H1 (cell line): ENCODE data around the gene CHD1L. TPM values are rescaled to one million over a fixed set of nuclear protein-coding genes. Genes with fewer than 3 reads are reported as not detected.

Experiments used
- CTCF ChIA-PET: fragments of 300-600 bp; sonication (Branson Sonifier 250); formaldehyde crosslinking; loops from one replicate; lab custom pipeline; 2021; ENCODE audit not compliant: partially characterized antibody; lab: Charles Lee
- POLR2A ChIA-PET: fragments of 300-600 bp; sonication (Branson Sonifier 250); formaldehyde crosslinking; loops from one replicate; lab custom pipeline; 2021; ENCODE audit warnings: inconsistent platforms; ENCODE audit not compliant: partially characterized antibody; lab: Charles Lee
- DNase-seq, 2 experiments: peaks; one replicate each; pipeline versions ENCODE4 v3.0.0 to v3.0.0-alpha.2; 2010 to 2022; ENCODE audit warnings: low spot score in 2 of 2, low read depth in 1 of 2, mixed read lengths in 1 of 2
- FAIRE-seq: peaks from 2 replicates; lab custom pipeline; 2011; peaks lifted over from hg19 to GRCh38; lab: Jason Lieb, UNC
- H2AFZ ChIP-seq: 2 replicates; pipeline ENCODE4 v1.8.1; 2012; ENCODE audit warnings: low read length, inconsistent platforms
- H2AK5ac ChIP-seq: 2 replicates; pipeline ENCODE4 v1.6.1; 2013; ENCODE audit warnings: low read depth, low read length
- H2BK120ac ChIP-seq: replicated peaks from 2 replicates; pipeline ENCODE3; 2013; ENCODE audit warnings: low read depth, low read length, inconsistent platforms
- H2BK12ac ChIP-seq: 2 replicates; pipeline ENCODE4 v1.6.1; 2013; ENCODE audit warnings: low read depth, low read length
- H2BK15ac ChIP-seq: 2 replicates; pipeline ENCODE4 v1.6.1; 2013; ENCODE audit warnings: low read length
- H2BK20ac ChIP-seq: 2 replicates; pipeline ENCODE4 v1.6.1; 2013; ENCODE audit warnings: low read length
- H2BK5ac ChIP-seq: 2 replicates; pipeline ENCODE4 v1.6.1; 2013; ENCODE audit warnings: low read depth, low read length
- H3K14ac ChIP-seq: 2 replicates; pipeline ENCODE4 v1.6.1; 2013; ENCODE audit warnings: inconsistent platforms; ENCODE audit not compliant: insufficient read length
- H3K18ac ChIP-seq: 2 replicates; pipeline ENCODE4 v1.6.1; 2013; ENCODE audit warnings: low read length; ENCODE audit errors: extremely low read depth
- H3K23ac ChIP-seq: 2 replicates; pipeline ENCODE4 v1.6.1; 2013; ENCODE audit warnings: inconsistent platforms; ENCODE audit not compliant: insufficient read length
- H3K23me2 ChIP-seq: 2 replicates; pipeline ENCODE4 v1.6.1; 2013; ENCODE audit warnings: low read depth, low read length
- H3K27ac ChIP-seq: 2 replicates; pipeline ENCODE4 v1.6.1; 2011; ENCODE audit warnings: low read depth, low read length, inconsistent platforms
- H3K27me3 ChIP-seq, 4 experiments: replicated peaks in 1 of 4; 1 replicate in 1 of 4; 2 replicates in 3 of 4; pipeline versions ENCODE4 v1.6.1 to v1.8.1; 2011 to 2013; ENCODE audit warnings: low read length in 3 of 4, mild to moderate bottlenecking in 3 of 4, inconsistent platforms in 2 of 4, mixed read lengths in 2 of 4, moderate library complexity in 1 of 4; ENCODE audit not compliant: control insufficient read depth in 3 of 4, insufficient read depth in 3 of 4; ENCODE audit errors: extremely low read depth in 1 of 4
- H3K36me3 ChIP-seq, 4 experiments: 2 replicates each; pipeline versions ENCODE4 v1.6.1 to v1.8.1; 2011 to 2013; ENCODE audit warnings: mild to moderate bottlenecking in 4 of 4, low read length in 3 of 4, moderate library complexity in 2 of 4, control low read depth in 1 of 4, inconsistent platforms in 1 of 4; ENCODE audit not compliant: insufficient read depth in 4 of 4, control insufficient read depth in 2 of 4
- H3K4ac ChIP-seq: replicated peaks from 2 replicates; pipeline ENCODE3; 2013; ENCODE audit warnings: low read length, low read depth, mixed read lengths, inconsistent platforms; ENCODE audit not compliant: insufficient read length
- H3K4me1 ChIP-seq, 4 experiments: replicated peaks in 1 of 4; 1 replicate in 1 of 4; 2 replicates in 3 of 4; pipeline versions ENCODE4 v1.6.1 to v1.8.1; 2011 to 2013; ENCODE audit warnings: low read length in 3 of 4, inconsistent platforms in 2 of 4, mixed read lengths in 1 of 4; ENCODE audit not compliant: insufficient read depth in 4 of 4, control insufficient read depth in 3 of 4
- H3K4me2 ChIP-seq, 2 experiments: 2 replicates each; pipeline versions ENCODE4 v1.6.1 to v1.8.1; 2011 to 2013; ENCODE audit warnings: low read depth in 2 of 2, low read length in 2 of 2, control low read depth in 1 of 2, inconsistent platforms in 1 of 2, mild to moderate bottlenecking in 1 of 2; ENCODE audit not compliant: insufficient read depth in 1 of 2
- H3K4me3 ChIP-seq, 4 experiments: fragments of 200-600, 300-600 bp in 1 of 4; sonication (generic), shearing (Covaris generic), sonication (Bioruptor Twin) in 1 of 4; 2 replicates each; pipeline versions ENCODE4 v1.5.1 to v1.8.1; 2011 to 2016; ENCODE audit warnings: low read length in 4 of 4, low read depth in 3 of 4, control low read depth in 2 of 4, inconsistent platforms in 2 of 4, mild to moderate bottlenecking in 2 of 4, mixed read lengths in 1 of 4, moderate library complexity in 1 of 4; ENCODE audit not compliant: insufficient read depth in 2 of 4; ENCODE audit errors: extremely low read depth in 1 of 4
- H3K56ac ChIP-seq: replicated peaks from 2 replicates; pipeline ENCODE3; 2013; ENCODE audit warnings: low read depth, mild to moderate bottlenecking, mixed read lengths, low read length, inconsistent platforms; ENCODE audit not compliant: insufficient read length
- H3K79me1 ChIP-seq: 2 replicates; pipeline ENCODE4 v1.6.1; 2013; ENCODE audit warnings: low read depth, low read length, control low read depth
- H3K79me2 ChIP-seq, 2 experiments: 2 replicates each; pipeline versions ENCODE4 v1.6.1 to v1.8.1; 2012 to 2013; ENCODE audit warnings: low read length in 2 of 2, mild to moderate bottlenecking in 2 of 2, inconsistent platforms in 1 of 2; ENCODE audit not compliant: insufficient read depth in 2 of 2, control insufficient read depth in 1 of 2
- H3K9ac ChIP-seq, 4 experiments: replicated peaks in 1 of 4; 1 replicate in 1 of 4; 2 replicates in 3 of 4; pipeline versions ENCODE4 v1.6.1 to v1.8.1; 2011 to 2013; ENCODE audit warnings: low read depth in 3 of 4, low read length in 3 of 4, control low read depth in 2 of 4, mild to moderate bottlenecking in 2 of 4, moderate library complexity in 2 of 4, inconsistent platforms in 1 of 4; ENCODE audit errors: extremely low read depth in 1 of 4
- H3K9me3 ChIP-seq, 2 experiments: 2 replicates each; pipeline versions ENCODE4 v1.6.1 to v1.8.1; 2012 to 2013; ENCODE audit warnings: mild to moderate bottlenecking in 2 of 2, moderate library complexity in 2 of 2, control low read depth in 1 of 2, inconsistent platforms in 1 of 2, low read depth in 1 of 2, low read length in 1 of 2, mixed read lengths in 1 of 2; ENCODE audit not compliant: insufficient read depth in 2 of 2
- H4K20me1 ChIP-seq, 2 experiments: replicated peaks in 1 of 2; 2 replicates each; pipeline versions ENCODE3 to v1.8.1; 2011 to 2013; ENCODE audit warnings: inconsistent platforms in 2 of 2, low read length in 2 of 2, mild to moderate bottlenecking in 1 of 2; ENCODE audit not compliant: insufficient read depth in 2 of 2, control insufficient read depth in 1 of 2
- H4K5ac ChIP-seq: 2 replicates; pipeline ENCODE4 v1.6.1; 2013; ENCODE audit warnings: low read length, low read depth, mixed read lengths, inconsistent platforms; ENCODE audit not compliant: insufficient read length
- H4K8ac ChIP-seq: 2 replicates; pipeline ENCODE4 v1.8.0; 2013; ENCODE audit warnings: mild to moderate bottlenecking, moderate library complexity, low read length, inconsistent platforms; ENCODE audit not compliant: insufficient read depth; ENCODE audit errors: extremely low read depth
- H4K91ac ChIP-seq: replicated peaks from 2 replicates; pipeline ENCODE3; 2013; ENCODE audit warnings: low read length, mixed read lengths, inconsistent platforms; ENCODE audit not compliant: insufficient read length
- BCL11A ChIP-seq, 2 experiments: IDR thresholded peaks; one replicate each; pipeline ENCODE4 v1.6.1; 2011; ENCODE audit warnings: low read depth in 2 of 2, low read length in 2 of 2, mild to moderate bottlenecking in 2 of 2
- BRCA1 ChIP-seq: IDR thresholded peaks from 2 replicates; pipeline ENCODE4 v1.6.1; 2012; ENCODE audit warnings: low read depth, low read length, improper control_type of control experiment
- CHD2 ChIP-seq: IDR thresholded peaks from 2 replicates; pipeline ENCODE4 v1.6.1; 2012; ENCODE audit warnings: low read length, improper control_type of control experiment
- JUND ChIP-seq: IDR thresholded peaks from 2 replicates; pipeline ENCODE4 v1.6.1; 2011; ENCODE audit warnings: mild to moderate bottlenecking, improper control_type of control experiment, low read length
- KDM4A ChIP-seq: IDR thresholded peaks from one replicate; pipeline ENCODE4 v1.7.1; 2012; ENCODE audit warnings: low read depth, mild to moderate bottlenecking, moderate library complexity, low read length, inconsistent platforms; ENCODE audit not compliant: severe bottlenecking
- SAP30 ChIP-seq: fragments of 300-600 bp; sonication (generic); IDR thresholded peaks from 2 replicates; pipeline ENCODE4 v1.7.1; 2012; ENCODE audit warnings: low read length, moderate library complexity, mild to moderate bottlenecking, inconsistent platforms; ENCODE audit not compliant: insufficient read depth, insufficient replicate concordance
- SIX5 ChIP-seq: IDR thresholded peaks from 2 replicates; pipeline ENCODE4 v1.6.1; 2011; ENCODE audit warnings: mild to moderate bottlenecking, low read depth, low read length
- SRF ChIP-seq: IDR thresholded peaks from 2 replicates; pipeline ENCODE4 v1.6.1; 2011; ENCODE audit warnings: mild to moderate bottlenecking, low read depth, low read length, moderate library complexity
- YY1 ChIP-seq: IDR thresholded peaks from 2 replicates; pipeline ENCODE4 v1.6.1; 2011; ENCODE audit warnings: low read depth, mild to moderate bottlenecking, low read length
- ZNF274 ChIP-seq: IDR thresholded peaks from 2 replicates; pipeline ENCODE4 v1.7.0; 2012; ENCODE audit warnings: low read length, borderline replicate concordance; ENCODE audit errors: extremely low read depth
- WGBS, 2 experiments: shearing (Covaris generic) in 1 of 2; methylation state at CpG; one replicate each; pipeline versions ENCODE4 v1.1.6 to v1.1.7; 2013 to 2015; ENCODE audit warnings: low lambda C conversion rate in 2 of 2, mixed read lengths in 2 of 2, inconsistent platforms in 1 of 2, low coverage in 1 of 2, missing lambda C conversion rate in 1 of 2; ENCODE audit not compliant: insufficient replicate concordance in 2 of 2, insufficient coverage in 1 of 2, insufficient read length in 1 of 2; ENCODE audit errors: extremely low coverage in 1 of 2, missing lambda C conversion rate in 1 of 2; 5-methylcytosine and 5-hydroxymethylcytosine counted together
- polyA plus RNA-seq, 7 experiments: library from polyadenylated mRNA; depleted of rRNA in 3 of 7; stranded (reverse) in 5 of 7; unstranded in 2 of 7; fragments of >200 nt in 5 of 7; fragments of 200-250 nt in 2 of 7; gene quantifications; 1 replicate in 5 of 7; 2 replicates in 1 of 7; 4 replicates in 1 of 7; pipeline versions ENCODE4 v1.2.1 to v1.2.3, GENCODE V29; 2011 to 2013; ENCODE audit warnings: missing spikeins in 2 of 7, mixed read lengths in 2 of 7
- total RNA-seq: library from RNA; stranded (reverse); fragmentation: NEBNext Ultra II Directional; extraction: Animal tissue kit (Norgen Biotek cat#: 25700); gene quantifications from 2 replicates; pipeline ENCODE4 v1.2.1, GENCODE V29; 2021

The CHD1L gene
- total and polyA plus RNA-seq, 2 of the 8 experiments (the other 6 are each of a cell fraction or from before 2014, with no cell fraction given) = 20.2 to 51.2 TPM

DNA sequence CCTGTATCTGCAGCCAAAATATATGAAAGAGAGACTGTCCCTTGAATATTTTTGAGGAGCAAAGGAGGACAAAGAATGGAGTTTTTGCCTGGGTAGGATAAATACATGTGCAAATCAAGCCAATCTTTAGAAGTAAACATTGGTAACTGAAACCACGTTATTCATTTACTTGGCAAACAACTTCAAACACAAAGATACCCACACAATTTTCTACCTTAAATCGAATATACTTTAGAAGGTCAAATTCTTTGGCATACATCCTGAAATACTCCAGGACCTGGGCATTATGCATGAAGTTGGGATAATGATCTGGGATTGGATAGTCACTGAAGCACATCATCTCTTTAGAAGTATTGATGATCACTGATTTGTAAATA lies 27.0 kb upstream of the CHD1L start:
- Histone ChIP-seq H3K14ac (no peak overlapping the region), H3K36me3 (no peaks in the 10 kb centered on the region), H3K23ac (no peak overlapping the region), H3K79me2 (no peaks in the 10 kb centered on the region), H3K4me3 (no peak overlapping the region), H4K91ac (no peak overlapping the region), H4K20me1 (no peaks in the 10 kb centered on the region), H3K18ac (no peak overlapping the region), H3K56ac (no peak overlapping the region), H3K9ac (no peak overlapping the region), H3K79me1 (no peaks in the 10 kb centered on the region), H2BK20ac (no peak overlapping the region), H3K9me3 (no peaks in the 10 kb centered on the region), H2AFZ (no peak overlapping the region), H2BK15ac (no peak overlapping the region), H2AK5ac (no peak overlapping the region), H2BK5ac (no peak overlapping the region), H3K27me3 (no peaks in the 10 kb centered on the region), H3K27ac (no peak overlapping the region), H3K23me2 (no peaks in the 10 kb centered on the region), H3K4ac (no peak overlapping the region), H2BK12ac (no peak overlapping the region), H3K4me1 (no peaks in the 10 kb centered on the region), H4K8ac (no peak overlapping the region), H4K5ac (no peak overlapping the region), H3K4me2 (no peak overlapping the region), H2BK120ac (no peak overlapping the region)
- TF ChIP-seq BCL11A (IDR thresholded peaks at IDR 0.05; ENCODE audit: low read depth in 2 of 2, low read length in 2 of 2) = no peak
- no peak for TF ChIP-seq YY1
- no peak for TF ChIP-seq BRCA1
- no peak for TF ChIP-seq JUND
- no peak for TF ChIP-seq KDM4A
- no peak for TF ChIP-seq CHD2
- no peak for TF ChIP-seq SRF
- no peak for TF ChIP-seq SIX5
- TF ChIP-seq ZNF274 = no peak
- TF ChIP-seq SAP30 = no peak
- POLR2A ChIA-PET = no interaction called here
- WGBS, 2 experiments = 75% methylated on average over 2 of the region's 2 CpGs; no CpG with 5 or more reads in 1 of the 2 experiments
- FAIRE-seq (no peak), DNase-seq (no peak)
- CTCF ChIA-PET = interaction anchor here (0.6 to 0.9 kb wide), 2 partner anchors 28 to 36 kb away, joined by 3 read pairs; no protein-coding TSS in a partner anchor
